HG03039 (cell line): Measurements from ENCODE around the gene ATP11A.
"Not testable (repeated sequence)": the region's sequence is repeated elsewhere in the genome, so short reads cannot be mapped to it uniquely, and the experiment has no call there.

ENCODE experiments used
- ATAC-seq: cut with Tn5 transposase; IDR thresholded peaks from one replicate; pipeline ENCODE4 v1.9.1; 2021; ENCODE audit warnings: mild to moderate bottlenecking, moderate library complexity; ENCODE audit not compliant: unreplicated experiment

The ATP11A gene

DNA sequence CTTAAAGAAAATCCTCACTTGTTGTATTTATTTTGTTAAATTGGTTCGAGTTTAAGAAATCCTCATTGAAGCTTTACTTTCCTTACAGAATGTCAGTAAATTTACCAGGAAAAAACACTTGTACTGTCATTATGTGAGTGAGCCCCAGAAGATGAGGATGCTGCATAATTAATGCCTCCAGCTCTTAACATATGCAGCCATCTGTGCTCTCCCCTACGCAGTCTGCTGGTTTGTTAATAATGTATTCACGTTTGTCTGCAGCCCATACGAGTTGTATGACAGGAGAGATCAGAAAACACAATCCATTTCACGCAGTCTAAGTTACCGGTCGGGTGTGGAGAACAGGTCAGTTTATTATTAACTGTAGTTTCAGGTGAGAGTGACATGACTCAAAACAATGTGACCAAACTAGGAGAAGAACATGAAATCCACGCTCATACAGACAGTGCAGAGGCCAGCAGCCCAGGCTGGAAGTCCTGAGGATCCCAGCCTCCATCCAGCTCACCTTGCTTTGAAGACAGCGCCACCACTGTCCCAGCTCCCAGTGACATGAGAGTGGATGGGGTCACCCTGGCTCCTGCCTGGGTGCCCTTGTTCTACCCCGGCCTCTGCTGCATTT is 19.8 kb upstream of the ATP11A start:
- no peak for ATAC-seq

DNA sequence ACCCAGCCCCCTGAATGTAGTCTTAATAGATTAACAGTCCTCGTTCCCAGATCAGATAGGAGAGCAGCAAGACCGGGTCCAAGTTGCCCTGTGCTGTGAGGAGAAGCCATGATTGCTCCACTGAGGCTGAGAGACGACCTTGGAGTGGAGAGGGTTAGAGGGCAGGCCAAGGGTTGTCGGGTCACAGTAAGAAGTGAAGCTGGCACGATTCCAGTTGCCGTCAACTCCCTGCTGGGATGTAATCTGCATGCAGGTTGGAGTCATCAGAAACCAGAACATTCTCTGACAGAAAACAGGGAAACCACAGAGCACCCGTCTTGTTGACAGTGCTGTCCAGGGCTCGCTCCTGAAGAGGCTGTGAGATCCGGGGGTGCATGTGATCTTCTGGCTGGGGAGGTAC is 19.0 kb upstream of the ATP11A start:
- ATAC-seq, result no peak

DNA sequence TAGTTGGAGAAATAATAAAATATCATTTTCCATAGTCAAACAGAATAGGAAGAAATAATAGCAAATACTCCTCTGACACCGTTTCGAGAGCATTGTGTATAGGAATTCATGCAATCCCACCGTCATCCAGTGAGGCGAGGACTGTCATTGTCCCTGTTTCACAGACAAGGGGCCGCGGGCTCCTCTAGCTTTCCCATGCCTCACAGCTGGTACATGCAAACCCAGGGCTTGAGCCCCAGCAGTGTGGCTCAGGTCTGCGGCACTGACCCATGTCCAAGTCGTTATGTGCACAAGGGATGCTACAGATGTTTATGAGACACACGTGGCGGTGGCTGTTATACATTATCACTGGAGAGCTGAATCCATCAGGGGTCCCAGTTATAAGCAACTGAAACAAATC is 18.5 kb upstream of the ATP11A start:
- ATAC-seq, result no peak

DNA sequence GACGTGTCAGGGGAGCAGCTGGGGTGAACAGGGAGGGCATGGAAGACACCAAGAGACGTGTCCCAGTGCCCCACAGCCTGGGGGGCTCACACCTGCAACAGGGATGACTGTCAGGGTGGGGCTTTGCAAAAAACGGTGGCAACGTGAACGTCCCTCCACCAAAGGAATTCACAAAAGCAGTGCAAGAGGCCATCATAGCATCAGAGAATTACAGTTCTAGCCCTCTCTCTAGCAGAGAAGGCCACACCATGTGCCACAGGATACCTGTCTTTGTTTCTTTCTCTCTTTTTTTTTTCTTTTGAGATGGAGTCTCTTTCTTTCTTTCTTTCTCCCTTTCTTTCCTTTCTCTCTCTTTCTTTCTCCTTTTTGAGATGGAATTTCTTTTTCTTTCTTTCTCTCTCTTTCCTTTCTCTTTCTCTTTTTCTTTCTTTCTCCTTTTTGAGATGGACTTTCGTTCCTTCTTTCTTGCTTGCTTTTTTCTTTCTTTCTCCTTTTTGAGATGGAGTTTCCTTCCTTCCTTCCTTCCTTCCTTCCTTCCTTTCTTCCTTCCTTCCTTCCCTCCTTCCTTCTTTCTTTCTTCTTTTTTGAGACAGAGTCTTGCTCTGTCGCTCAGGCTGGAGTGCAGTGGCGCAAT is 17.1 kb upstream of the ATP11A start:
- no peak for ATAC-seq

DNA sequence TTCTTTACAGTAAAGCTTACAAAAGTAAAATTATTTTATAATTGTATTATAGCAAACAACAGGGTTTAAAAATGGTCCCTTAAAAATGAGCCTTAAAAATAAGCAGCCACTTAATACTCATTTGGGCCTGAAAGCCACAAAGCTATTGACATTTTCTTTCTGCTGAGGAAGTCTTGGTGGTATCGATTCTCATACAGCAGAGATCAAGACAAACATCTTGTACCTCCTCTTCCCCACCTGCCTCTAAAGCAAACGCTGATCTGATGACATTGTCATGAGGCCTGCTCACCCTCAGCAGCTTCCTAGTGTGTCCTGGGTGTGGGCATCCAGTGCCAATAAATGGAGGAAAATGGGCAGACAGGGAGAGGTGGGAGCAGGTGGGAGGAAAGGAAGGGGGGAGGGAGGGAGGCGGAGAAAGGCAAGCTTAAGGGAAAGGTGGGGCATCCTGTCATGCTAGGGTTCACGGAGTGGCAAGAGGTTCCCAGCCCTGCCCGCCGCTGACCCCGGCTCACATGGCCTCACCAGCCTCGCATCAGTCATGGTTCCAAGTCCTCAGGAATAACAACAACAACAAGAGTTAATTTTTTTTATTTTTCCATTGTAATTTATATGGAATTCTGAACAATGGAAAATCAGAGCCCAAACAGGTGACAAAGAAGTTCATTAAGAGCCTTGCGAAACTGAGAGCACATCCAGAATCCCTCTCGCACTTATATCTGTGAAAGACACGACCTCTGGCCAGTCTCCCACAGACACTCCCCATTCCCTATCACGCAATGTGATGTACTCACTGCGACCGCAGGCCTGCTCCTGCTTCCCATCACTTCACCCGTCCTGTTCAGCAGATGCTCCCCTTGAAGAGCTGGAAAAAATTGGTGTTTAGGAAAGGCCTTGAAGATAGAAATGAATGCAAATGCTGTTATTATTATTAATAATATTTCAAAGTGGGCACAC is 15.1 kb upstream of the ATP11A start:
- ATAC-seq, result no peak

DNA sequence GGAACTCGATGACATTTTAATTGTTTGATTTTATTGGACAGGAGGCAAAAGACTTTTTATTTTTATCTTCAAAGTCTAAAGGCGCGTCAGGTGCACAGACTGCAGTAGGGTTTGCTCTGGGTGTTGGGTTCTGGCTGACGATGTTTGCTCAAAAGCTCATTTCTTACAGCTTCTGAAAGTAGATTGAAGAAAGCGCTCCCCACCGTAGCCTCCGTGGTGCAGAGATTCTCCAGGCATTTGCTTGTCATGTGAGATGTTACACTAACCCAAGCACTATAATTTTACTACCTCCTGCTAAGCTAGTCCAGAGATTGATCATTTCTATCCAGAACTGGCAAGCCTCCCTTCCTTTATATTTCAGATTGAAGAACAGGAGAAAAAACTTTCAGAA is 14.5 kb upstream of the ATP11A start:
- ATAC-seq, result no peak

DNA sequence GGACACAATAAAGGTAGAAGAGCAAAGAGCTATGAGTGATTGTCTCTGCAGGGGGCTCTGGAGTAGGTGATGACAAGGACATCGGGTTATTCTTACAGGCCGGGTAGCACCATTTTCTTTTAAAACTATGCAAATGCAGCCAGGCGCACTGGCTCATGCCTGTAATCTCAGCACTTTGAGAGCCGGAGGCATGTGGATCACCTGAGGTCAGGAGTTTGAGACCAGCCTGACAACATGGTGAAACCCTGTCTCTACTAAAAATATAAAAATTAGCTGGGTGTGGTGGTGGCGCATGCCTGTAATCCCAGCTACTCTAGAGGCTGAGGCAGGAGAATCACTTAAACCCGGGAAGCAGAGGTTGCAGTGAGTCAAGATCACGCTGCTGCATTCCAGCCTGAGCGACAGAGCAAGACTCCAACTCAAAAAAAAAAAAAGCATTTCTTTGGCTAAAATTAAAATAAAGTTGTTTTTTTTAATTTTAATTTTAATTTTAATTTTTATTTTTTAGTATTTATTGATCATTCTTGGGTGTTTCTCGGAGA is 12.3 kb upstream of the ATP11A start:
- not testable (repeated sequence) for ATAC-seq

DNA sequence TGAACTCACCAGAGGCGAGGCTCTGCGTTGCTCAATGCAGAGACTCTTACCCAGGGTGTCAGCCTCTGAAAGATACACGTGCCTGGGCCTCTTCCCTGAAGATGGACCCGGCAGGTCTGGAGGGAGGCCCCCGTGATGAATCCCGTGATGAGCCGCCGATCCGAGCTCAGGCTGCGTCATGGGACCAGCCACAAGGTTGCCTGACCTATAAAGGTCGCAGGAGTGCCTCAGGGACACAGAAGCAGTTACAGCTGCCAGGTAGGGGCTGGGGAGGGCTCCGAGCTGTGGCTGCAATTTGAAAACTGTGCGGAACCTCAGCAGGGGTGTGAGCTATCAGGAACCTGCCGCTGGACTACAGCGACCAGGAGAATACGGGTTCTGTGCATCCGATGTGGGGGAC is 10.5 kb upstream of the ATP11A start:
- ATAC-seq, result no peak

DNA sequence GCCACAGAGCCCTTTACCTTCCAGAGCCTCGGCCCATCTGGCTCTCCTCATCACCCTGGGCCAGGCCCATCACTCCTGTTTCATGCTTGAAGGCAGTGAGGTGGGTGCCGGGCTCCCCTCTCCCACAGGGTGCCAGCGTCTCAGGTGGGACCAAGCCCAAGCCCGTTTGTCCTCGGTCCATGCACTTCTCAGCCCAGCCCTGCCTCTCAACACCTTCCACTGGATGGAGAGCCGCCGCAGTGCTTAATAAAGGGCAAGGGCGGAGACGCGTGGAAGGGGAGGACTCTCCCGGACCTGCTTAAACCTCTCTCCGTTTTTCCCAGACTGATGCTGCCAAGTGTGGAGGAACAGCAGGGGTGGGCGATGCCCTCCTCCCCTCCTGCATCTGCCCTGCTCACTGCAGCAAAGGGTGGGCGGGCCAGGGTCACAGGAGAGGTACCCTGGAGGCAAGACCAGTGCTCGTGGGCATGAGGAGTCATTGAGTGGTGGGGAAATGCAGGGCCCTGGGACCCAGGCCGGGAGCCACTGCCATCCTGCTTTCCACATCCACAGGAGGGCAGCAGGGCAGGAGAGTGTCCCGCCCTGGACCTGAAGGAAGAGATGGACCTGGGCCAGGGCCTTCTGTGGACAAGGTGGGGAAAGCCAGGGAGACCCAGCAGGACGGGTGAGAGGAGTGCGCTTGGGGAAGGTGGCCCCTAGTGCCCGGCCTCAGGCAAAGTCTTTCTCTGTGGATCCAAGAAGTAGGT is 9.7 kb upstream of the ATP11A start:
- no peak for ATAC-seq

DNA sequence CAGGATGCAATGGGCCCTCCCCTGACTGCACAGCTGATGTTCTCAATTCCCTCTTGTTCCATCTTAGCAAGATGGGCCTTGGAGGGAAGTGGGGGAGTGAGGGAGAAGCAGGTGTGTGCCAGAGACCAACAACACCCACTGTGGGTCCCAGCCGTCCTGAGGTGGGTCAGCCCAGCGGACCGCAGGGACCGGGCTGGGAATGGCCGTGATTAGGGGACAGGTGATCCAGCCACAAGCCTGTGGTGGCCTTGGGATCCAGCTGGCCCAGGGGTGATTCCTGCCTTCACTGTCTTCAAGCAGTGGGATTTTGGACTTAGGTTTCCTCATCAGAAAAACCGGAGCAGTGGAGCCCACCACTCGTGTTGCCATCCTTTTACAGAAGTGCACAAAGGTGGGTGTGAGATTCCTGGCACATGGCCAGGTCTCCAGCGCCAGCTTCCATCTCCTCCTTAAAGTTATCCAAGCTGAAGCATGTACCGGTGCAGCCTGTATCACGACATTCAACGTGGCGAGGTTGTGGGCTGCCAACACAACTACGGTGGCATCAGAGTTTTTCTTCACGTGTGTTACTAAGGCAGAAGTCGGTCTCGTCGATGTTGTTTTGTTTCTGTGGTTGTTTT is 9.0 kb upstream of the ATP11A start:
- ATAC-seq, result no peak

DNA sequence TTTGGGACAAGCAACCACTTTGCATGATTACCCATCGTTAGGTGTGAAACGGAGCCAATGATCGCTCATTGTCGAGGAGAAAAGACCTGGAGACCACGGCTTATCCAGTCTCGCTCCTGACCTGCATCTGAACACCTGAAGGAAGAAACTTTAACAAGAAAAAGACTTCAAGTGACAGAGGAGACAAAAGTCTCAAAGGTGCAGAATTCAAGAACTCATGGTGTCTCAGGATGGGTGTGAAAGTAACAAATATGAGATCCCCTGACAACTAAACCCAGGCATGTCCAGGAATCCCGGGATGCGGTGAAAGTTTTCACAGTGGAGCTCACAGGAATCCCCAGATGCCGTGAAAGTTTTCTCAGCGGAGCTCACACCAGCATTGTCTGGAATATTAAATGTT is 6.3 kb upstream of the ATP11A start:
- ATAC-seq, result no peak

DNA sequence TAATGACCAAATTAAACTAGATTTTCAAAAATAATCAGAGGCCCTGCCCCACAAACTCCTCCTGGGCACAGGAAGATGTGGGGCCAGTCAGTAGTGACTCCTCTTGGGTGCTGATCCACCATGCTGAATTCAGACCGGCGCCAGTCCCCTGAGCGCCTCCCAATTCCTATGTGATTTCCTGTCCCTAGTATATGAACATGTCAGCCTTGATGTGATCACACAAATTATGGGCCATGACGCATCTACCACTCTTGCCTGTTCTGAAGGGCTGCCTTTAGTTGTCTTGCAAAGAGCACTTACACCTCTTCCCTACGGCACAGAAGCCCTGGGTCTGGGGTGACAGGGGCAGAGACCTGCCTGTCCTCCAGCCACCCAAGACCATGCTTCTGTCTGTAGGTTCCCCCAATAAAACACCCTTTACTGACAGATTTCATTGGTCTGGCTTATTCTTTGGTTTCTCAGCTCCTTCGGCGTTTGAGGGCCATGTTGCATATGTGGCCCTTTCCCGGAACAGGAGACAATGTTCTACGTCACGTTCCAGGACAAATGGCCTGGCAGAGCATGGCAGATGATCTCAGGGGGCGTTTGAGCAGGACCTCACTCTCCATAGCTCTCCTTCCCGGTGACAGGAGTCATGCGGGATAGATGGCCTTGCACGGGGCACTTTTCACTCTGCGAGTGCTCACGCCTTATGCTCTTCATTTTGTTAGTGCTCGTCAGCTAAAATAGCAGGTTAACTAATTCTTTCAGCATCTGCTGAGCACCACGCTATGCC is 5.6 kb upstream of the ATP11A start:
- no peak for ATAC-seq

DNA sequence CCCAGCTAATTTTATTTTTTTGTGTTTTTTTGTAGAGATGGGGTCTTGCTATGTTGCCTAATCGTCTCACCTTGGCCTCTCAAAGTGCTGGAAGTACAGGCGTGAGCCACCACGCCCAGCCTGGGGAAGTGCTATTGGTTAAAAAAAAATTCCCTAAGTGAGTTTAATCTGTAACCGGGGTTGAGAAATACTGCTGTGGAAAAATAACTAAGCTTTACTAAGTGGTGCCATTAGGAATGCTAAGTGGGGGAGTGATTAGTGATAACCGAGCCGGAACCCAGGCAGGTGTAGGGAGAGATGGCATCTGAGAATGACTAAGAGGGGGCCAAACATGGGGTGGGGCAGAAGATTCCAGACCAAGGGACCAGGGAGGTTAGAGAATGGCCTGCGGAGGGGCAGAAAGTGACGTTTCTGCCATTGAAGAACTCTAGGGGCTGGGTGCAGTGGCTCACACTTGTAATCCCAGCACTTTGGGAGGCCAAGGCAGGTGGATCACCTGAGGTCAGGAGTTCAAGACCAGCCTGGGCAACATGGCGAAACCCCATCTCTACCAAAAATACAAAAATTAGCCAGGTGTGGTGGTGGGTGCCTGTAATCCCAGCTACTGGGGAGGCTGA is 4.5 kb upstream of the ATP11A start:
- not testable (repeated sequence) for ATAC-seq

DNA sequence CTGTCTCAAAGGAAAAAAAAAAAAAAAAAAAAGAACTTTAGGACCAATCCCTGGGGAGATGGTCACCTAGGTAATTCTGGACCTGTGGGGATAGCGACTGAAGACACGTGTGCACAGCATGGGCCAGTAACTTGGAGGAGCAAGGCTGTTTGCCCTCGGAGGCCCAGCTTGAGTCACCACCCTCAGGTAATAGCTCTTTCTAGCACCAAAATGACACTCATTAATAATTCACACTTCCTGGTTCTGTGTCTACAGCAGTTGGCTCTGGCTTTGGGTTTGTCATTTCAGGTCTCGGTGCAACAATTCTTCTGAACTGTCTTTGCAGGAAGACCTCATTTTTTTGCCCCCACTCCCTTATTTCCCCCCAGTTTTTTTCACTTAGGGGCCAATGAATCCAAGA is 3.9 kb upstream of the ATP11A start:
- no peak for ATAC-seq

DNA sequence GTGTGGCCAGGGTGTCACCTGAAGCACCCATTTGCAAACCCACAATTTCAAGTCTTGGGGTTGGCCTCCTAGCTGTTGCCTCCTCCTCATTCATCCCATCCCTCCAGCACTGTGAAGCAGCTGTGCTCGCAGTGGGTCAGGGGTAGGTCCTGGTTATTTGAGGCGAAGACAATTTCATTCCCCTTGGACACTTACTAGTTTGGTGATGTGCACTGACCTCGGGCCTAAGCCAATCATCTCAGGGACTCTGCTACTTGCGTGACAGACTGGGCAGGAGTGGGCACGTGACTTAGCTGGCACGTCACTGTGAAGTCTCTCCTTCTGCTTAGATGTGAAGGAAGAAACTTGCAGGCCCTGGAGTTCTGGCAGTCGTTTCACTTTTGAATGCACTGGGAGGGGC is 3.5 kb upstream of the ATP11A start:
- ATAC-seq, result no peak

DNA sequence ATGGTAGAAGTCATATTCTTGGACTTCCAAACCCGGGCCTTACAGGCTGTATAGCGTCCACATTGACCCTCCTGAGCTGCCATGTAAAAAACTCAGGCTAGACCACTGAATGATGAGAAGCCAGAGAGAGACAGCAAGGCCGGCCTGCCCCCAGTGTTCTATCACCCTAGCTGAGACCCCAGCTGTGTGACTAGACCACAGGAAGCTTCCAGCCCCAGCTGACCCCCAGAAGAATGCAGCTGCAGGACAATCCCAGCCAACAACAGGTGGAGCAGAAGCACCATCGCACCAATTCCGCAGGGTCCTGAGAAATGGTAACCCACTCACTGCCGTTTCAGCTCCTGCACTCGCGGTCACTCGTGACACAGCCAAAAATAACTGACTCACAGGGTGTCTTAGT is 2.9 kb upstream of the ATP11A start:
- ATAC-seq, result no peak

DNA sequence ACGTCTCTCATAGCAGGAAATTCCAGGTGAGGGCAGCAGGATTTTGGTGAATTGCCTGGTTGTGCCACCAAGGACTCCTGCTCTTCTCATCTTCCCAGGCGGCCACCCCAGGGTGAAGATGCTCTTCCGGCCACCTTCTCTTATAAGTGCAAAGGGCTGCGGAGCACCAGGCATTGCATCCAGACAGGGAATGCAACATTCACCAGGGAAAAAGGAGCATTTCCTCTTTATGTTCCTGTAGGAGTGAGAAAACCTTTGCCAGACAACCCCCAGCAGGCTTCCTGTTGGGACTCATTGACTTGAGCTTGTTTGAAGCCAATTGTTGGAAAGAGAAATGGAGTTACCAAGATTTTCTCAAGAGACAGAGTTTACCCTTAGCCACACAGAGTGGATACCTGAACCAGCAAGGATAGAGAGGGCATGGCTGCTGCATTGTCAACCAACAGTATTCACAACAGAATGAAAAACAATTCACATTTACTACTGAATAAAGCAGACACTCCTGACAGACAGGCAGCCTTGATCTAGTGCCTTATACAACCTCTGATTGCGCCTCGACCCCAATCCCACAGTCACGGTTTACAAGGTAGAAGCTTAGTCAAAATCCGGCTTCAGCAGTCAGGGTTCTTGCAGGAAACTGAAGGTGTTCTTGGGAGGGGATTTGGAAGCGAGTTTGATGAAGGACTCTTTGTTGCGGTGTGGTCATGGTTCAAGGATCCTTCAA is 1.8 kb upstream of the ATP11A start:
- no peak for ATAC-seq

DNA sequence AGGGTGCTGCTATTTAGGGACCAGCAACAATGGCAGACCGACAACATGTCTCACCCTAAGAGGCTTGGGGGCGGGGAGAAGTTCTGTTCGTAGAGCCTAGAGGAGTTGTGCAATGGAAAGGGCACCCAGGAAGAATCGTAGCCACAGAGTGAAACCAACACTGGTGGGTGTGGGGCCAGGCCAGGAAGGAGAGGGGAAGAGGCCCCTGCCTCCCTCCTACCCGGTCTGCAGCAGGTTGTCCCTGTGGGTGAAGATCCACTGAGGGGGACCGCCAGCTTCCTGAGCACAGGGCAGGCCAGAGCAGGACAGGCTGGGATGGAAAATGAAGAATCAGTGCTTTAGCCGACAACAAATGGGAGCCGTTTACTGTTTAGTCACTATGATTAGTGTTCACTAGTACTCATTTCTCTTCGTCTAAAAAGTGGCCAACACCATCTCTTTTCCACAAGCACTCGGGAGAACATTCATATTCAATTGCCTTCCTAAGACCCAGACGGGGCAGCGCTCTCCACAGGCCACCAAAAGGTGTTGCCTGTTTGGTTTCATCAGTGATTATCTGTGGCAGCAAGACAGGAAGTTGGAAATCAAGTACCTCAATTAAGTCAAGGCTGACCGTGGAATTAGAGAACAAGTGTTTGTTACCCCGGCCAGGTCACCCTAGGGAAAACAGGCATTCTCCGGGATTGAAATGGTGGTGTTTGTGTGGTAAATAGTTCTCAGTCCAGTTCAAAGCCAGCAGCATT is 1.1 kb upstream of the ATP11A start:
- no peak for ATAC-seq
